Measurements from ENCODE around the gene POLR3H.

DNA sequence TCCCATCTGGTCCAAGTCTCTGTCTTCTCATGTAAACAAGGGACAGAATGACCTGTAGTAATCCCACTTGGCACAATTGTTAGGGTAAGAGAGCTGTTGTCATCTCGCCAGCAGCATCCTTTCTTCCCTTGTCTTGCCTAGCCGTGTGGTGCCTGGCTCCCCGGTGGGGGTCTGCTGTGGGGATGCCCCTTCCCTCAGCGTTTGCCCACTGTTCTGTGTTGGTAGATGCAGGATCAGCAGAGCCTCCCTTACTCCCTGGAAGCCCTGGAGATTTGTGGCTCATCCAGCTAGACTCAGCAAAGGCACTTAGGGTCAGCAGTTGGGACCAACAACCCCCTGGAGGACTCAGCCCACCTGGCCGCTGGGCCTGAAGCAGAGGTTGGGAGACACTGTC, 62.3 kb downstream of the POLR3H start:
- no peak for TF ChIP-seq CTCF (IDR thresholded peaks at IDR 0.05; ENCODE audit: borderline replicate concordance, extremely low read depth, low read length, poor library complexity, severe bottlenecking)
- no peak for TF ChIP-seq EZH2 (IDR thresholded peaks at IDR 0.05; ENCODE audit: borderline replicate concordance, low read depth, low read length, severe bottlenecking)

Measured in DND-41 (cell line).